Measurements from ENCODE around the gene NUP62. TPM values are rescaled to one million over a fixed set of nuclear protein-coding genes. Genes with fewer than 3 reads are reported as not detected.
"Not testable (repeated sequence)": the region's sequence is repeated elsewhere in the genome, so short reads cannot be mapped to it uniquely, and the experiment has no call there.

The NUP62 gene
- total RNA-seq, 2 donors from 2014 or later, result 29.9 to 34.3 TPM

- H3K4me1 ChIP-seq (ENCODE audit: control insufficient read depth in 1 of 2, low read depth in 2 of 2), result peaks cover 10 to 25% of the 10 kb centered on the region in 2 donors
- H3K9me3 ChIP-seq, result no peaks in the 10 kb centered on the region
- no peak overlapping the region for H3K4me3 ChIP-seq
- no peak for ATAC-seq (ENCODE audit: insufficient number of reproducible peaks, low FRiP score, low read depth)
- H3K27me3 ChIP-seq (replicated peaks; ENCODE audit: insufficient read depth), result no peaks in the 10 kb centered on the region
- H3K36me3 ChIP-seq, result peaks cover 13% of the 10 kb centered on the region
- no peak overlapping the region for H3K27ac ChIP-seq
- DNase-seq (ENCODE audit: low spot score), result no peak
- TF ChIP-seq CTCF (IDR thresholded peaks at IDR 0.05), result no peak
Observed at GRCh38 chr19:49927526-49928264, 1.6 kb downstream of the NUP62 start.

DNA sequence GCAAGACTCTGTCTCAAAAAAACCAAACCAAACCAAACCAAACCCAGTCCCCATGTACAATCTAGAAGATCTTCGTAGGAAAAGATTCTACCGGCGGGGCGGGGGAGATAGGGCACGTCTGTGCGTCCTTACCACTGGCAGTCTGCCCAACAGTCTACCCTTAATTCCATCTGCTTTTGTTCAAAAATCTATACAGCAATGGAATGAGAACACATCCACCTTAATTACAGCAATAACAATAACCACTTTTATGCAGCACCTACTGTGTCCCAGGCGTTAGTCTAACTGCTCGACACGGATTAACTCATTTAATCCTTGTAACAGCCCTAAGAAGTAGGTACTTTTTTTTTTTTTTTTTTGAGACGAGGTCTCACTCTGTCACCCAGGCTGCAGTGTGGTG is 2.8 kb downstream of the NUP62 start:
- no peaks in the 10 kb centered on the region for H3K27me3 ChIP-seq (replicated peaks; ENCODE audit: insufficient read depth)
- no peak for TF ChIP-seq CTCF (IDR thresholded peaks at IDR 0.05)
- no peak for DNase-seq (ENCODE audit: low spot score)
- H3K4me3 ChIP-seq, result no peak overlapping the region
- no peak overlapping the region for H3K27ac ChIP-seq
- H3K4me1 ChIP-seq (ENCODE audit: control insufficient read depth in 1 of 2, low read depth in 2 of 2), result peaks cover 10 to 25% of the 10 kb centered on the region in 2 donors
- peaks cover 13% of the 10 kb centered on the region for H3K36me3 ChIP-seq
- ATAC-seq (ENCODE audit: insufficient number of reproducible peaks, low FRiP score, low read depth), result no peak
- H3K9me3 ChIP-seq, result no peaks in the 10 kb centered on the region

DNA sequence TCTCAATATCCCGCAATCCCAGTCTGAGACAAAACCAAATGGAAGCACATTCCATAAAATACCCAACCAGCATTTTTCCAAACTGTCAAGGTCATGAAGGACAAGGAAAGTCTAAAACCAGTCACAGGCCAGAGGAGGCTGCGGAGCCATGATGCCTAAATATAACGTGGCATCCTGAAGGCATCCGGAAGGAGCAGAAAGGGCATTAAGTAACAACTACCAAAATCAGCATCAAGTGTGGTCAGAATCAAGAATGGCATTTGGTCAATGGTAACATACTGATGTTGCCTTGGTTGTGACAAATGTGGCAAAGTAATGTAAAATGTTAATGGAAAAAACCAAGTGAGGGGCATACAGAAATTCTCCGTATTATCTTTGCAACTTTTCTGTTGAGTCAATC is 3.8 kb downstream of the NUP62 start:
- no peak for ATAC-seq (ENCODE audit: insufficient number of reproducible peaks, low FRiP score, low read depth)
- Histone ChIP-seq H3K4me1 (ENCODE audit: control insufficient read depth in 1 of 2, low read depth in 2 of 2) (peaks cover 10 to 25% of the 10 kb centered on the region in 2 donors), H3K36me3 (peaks cover 16% of the 10 kb centered on the region), H3K4me3 (no peak overlapping the region), H3K27me3 (replicated peaks; ENCODE audit: insufficient read depth) (no peaks in the 10 kb centered on the region), H3K27ac (no peak overlapping the region), H3K9me3 (no peaks in the 10 kb centered on the region)
- no peak for DNase-seq (ENCODE audit: low spot score)
- no peak for TF ChIP-seq CTCF (IDR thresholded peaks at IDR 0.05)

DNA sequence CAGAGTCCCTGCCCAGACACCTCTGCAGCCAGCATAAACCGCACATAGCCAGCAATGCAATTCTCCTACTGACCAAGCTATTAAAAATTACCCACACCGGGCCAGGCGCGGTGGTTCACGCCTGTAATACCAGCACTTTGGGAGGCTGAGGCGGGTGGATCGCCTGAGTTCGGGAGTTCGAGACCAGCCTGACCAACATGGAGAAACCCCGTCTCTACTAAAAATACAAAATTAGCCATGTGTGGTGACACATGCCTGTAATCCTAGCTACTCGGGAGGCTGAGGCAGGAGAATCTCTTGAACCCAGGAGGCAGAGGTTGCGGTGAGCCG is 4.5 kb downstream of the NUP62 start:
- not testable (repeated sequence) for DNase-seq (ENCODE audit: low spot score); H3K9me3 ChIP-seq; H3K4me3 ChIP-seq; H3K27ac ChIP-seq; H3K27me3 ChIP-seq (replicated peaks; ENCODE audit: insufficient read depth); ATAC-seq (ENCODE audit: insufficient number of reproducible peaks, low FRiP score, low read depth)
- Histone ChIP-seq H3K36me3 (peaks cover 19% of the 10 kb centered on the region), H3K4me1 (ENCODE audit: control insufficient read depth in 1 of 2, low read depth in 2 of 2) (peaks cover 6 to 18% of the 10 kb centered on the region in 2 donors)

GRCh38 chr19:49924004-49924880 is 5.1 kb downstream of the NUP62 start:
- DNase-seq (ENCODE audit: low spot score) (no peak), ATAC-seq (ENCODE audit: insufficient number of reproducible peaks, low FRiP score, low read depth) (no peak)
- peaks cover 19% of the 10 kb centered on the region for H3K36me3 ChIP-seq
- no peak overlapping the region for H3K27ac ChIP-seq
- peaks cover 6 to 18% of the 10 kb centered on the region in 2 donors for H3K4me1 ChIP-seq (ENCODE audit: control insufficient read depth in 1 of 2, low read depth in 2 of 2)
- no peak overlapping the region for H3K4me3 ChIP-seq
- no peaks in the 10 kb centered on the region for H3K27me3 ChIP-seq (replicated peaks; ENCODE audit: insufficient read depth)
- H3K9me3 ChIP-seq, result no peaks in the 10 kb centered on the region
- TF ChIP-seq CTCF (IDR thresholded peaks at IDR 0.05), result no peak
